HL-60 (cell line): ENCODE measurements around the gene MYPN.

Experiments used
- DNase-seq, 2 experiments: peaks; one replicate each; pipeline ENCODE4 v3.0.0-alpha.2; 2010 to 2020; ENCODE audit warnings: low read depth in 1 of 2, low spot score in 1 of 2
- H3K27ac ChIP-seq: fragments of 250-450 bp; sonication (Bioruptor Pico); replicated peaks from 2 replicates; pipeline ENCODE4 v1.5.1; 2020; ENCODE audit warnings: mild to moderate bottlenecking, moderate library complexity
- H3K27me3 ChIP-seq: fragments of 250-450 bp; sonication (Bioruptor Pico); 2 replicates; pipeline ENCODE4 v1.5.1; 2021; ENCODE audit warnings: mild to moderate bottlenecking, moderate library complexity; ENCODE audit not compliant: insufficient read depth, poor library complexity, severe bottlenecking
- H3K4me3 ChIP-seq: replicated peaks from 2 replicates; pipeline ENCODE4 v1.5.1; 2011; ENCODE audit warnings: mild to moderate bottlenecking, control low read depth, low read length; ENCODE audit not compliant: insufficient read depth
- CTCF ChIP-seq: IDR thresholded peaks from one replicate; pipeline ENCODE4 v1.5.1; 2011; ENCODE audit warnings: low read length, control low read depth, inconsistent platforms; ENCODE audit not compliant: insufficient read depth
- GABPA ChIP-seq: IDR thresholded peaks from 2 replicates; pipeline ENCODE4 v1.6.1; 2012; ENCODE audit warnings: low read depth
- POLR2AphosphoS5 ChIP-seq: IDR thresholded peaks from 2 replicates; pipeline ENCODE4 v1.6.1; 2012; ENCODE audit warnings: low read depth
- REST ChIP-seq: IDR thresholded peaks from 2 replicates; pipeline ENCODE4 v1.6.1; 2012; ENCODE audit warnings: low read depth; ENCODE audit not compliant: insufficient replicate concordance
- SPI1 ChIP-seq: IDR thresholded peaks from 2 replicates; pipeline ENCODE4 v1.6.1; 2012; ENCODE audit warnings: low read depth, mild to moderate bottlenecking, borderline replicate concordance

Gene MYPN

GRCh38 chr10:68251625-68252495 is 142.6 kb downstream of the MYPN start:
- Histone ChIP-seq H3K27me3 (no peaks in the 10 kb centered on the region), H3K4me3 (no peak overlapping the region), H3K27ac (no peak overlapping the region)
- no peak for TF ChIP-seq REST
- no peak for TF ChIP-seq POLR2AphosphoS5
- TF ChIP-seq SPI1: no peak
- no peak for TF ChIP-seq CTCF
- no peak for TF ChIP-seq GABPA
- no peak for DNase-seq

- DNase-seq: no peak
Observed at GRCh38 chr10:68253346-68253745, 144.1 kb downstream of the MYPN start.

More at GRCh38 chr10:68253346-68253745, 144.1 kb downstream of the MYPN start:
- H3K4me3 ChIP-seq: no peak overlapping the region
- no peaks in the 10 kb centered on the region for H3K27me3 ChIP-seq
- H3K27ac ChIP-seq: no peak overlapping the region
- TF ChIP-seq REST (no peak), SPI1 (no peak), GABPA (no peak), CTCF (no peak), POLR2AphosphoS5 (no peak)
